GM12878 (cell line): ENCODE results near the gene TRABD2A.
"Not testable (repeated sequence)": the region's sequence is repeated elsewhere in the genome, so short reads cannot be mapped to it uniquely, and the experiment has no call there.

Experiments
- CEBPB ChIP-seq, 2 experiments: fragments of 150-350 bp in 1 of 2; IDR thresholded peaks; 2 replicates each; pipeline ENCODE4 v1.6.1; 2012 to 2014; ENCODE audit warnings: low read depth in 2 of 2, low read length in 2 of 2, borderline replicate concordance in 1 of 2, inconsistent platforms in 1 of 2
- CTCF ChIP-seq, 3 experiments: IDR thresholded peaks in 2 of 3; conservative IDR thresholded peaks in 1 of 3; 2 replicates each; pipeline ENCODE4 v1.5.1; 2011; ENCODE audit warnings: low read depth in 3 of 3, low read length in 3 of 3, mild to moderate bottlenecking in 3 of 3, control low read depth in 2 of 3, moderate library complexity in 2 of 3, inconsistent platforms in 1 of 3, mixed read lengths in 1 of 3; ENCODE audit not compliant: control insufficient read depth in 2 of 3, insufficient read depth in 1 of 3; ENCODE audit errors: extremely low read depth in 1 of 3
- E2F4 ChIP-seq: IDR thresholded peaks from 2 replicates; pipeline ENCODE4 v1.6.1; 2012; ENCODE audit warnings: low read depth, low read length, improper control_type of control experiment
- EZH2 ChIP-seq: IDR thresholded peaks from 2 replicates; pipeline ENCODE4 v1.6.1; 2012; ENCODE audit warnings: low read depth, mild to moderate bottlenecking, control low read depth, inconsistent platforms, low read length, borderline replicate concordance; ENCODE audit not compliant: control insufficient read depth
- JUND ChIP-seq: IDR thresholded peaks from 2 replicates; pipeline ENCODE4 v1.6.1; 2012; ENCODE audit warnings: low read depth, mild to moderate bottlenecking, low read length, improper control_type of control experiment, moderate library complexity
- POLR2A ChIP-seq: IDR thresholded peaks from 2 replicates; pipeline ENCODE4 v1.6.1; 2011; ENCODE audit warnings: low read depth, mild to moderate bottlenecking, low read length
- ZNF274 ChIP-seq: IDR thresholded peaks from one replicate; pipeline ENCODE4 v1.8.0; 2011; ENCODE audit not compliant: insufficient read length, insufficient read depth
- ZNF592 ChIP-seq: fragments of 450-650 bp; IDR thresholded peaks from 2 replicates; pipeline ENCODE4 v1.6.1; 2017; ENCODE audit warnings: mild to moderate bottlenecking, moderate library complexity

GRCh38 chr2:84915675-84916074 lies 34.8 kb upstream of the TRABD2A start:
- not testable (repeated sequence) for TF ChIP-seq POLR2A; JUND; CTCF (IDR thresholded peaks at IDR 0.05 in 2 of 3, conservative IDR thresholded peaks at IDR 0.05 in 1 of 3; ENCODE audit: control insufficient read depth in 2 of 3, extremely low read depth in 1 of 3, insufficient read depth in 1 of 3, low read depth in 3 of 3, low read length in 3 of 3); CEBPB (IDR thresholded peaks at IDR 0.05; ENCODE audit: borderline replicate concordance in 1 of 2, low read depth in 2 of 2, low read length in 2 of 2); EZH2; ZNF274; E2F4; ZNF592
